Epithelial cell of esophagus (primary cell): ENCODE data around the gene PDE4A.

ENCODE experiments used
- DNase-seq: peaks from one replicate; pipeline ENCODE4 v3.0.0; 2010; ENCODE audit warnings: low read depth
- H3K4me3 ChIP-seq: 2 replicates; pipeline ENCODE4 v1.5.1; 2011; ENCODE audit warnings: mild to moderate bottlenecking, low read length, control low read depth
- CTCF ChIP-seq: IDR thresholded peaks from 2 replicates; pipeline ENCODE4 v1.5.1; 2011; ENCODE audit warnings: low read depth, mild to moderate bottlenecking, low read length, control low read depth, inconsistent platforms; ENCODE audit not compliant: insufficient read depth; ENCODE audit errors: missing control alignments

Gene PDE4A

DNA sequence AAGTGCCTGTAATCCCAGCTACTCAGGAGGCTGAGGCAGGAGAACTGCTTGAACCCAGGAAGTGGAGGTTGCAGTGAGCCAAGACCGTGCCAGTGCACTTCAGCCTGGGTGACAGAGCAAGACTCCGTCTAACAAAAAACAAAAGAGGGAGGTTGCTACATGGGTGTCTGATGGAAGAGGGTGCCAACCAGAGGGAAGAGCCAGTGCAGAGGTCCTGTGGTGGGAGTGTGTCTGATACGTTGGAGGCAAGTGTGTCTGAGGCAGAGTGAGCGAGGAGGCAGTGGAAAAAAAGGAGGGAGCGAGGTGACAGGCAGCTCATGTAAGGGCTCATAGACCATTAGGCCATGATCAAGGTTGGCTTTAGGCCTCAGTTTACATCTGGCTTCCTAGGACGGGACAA, 6.8 kb downstream of the PDE4A start:
- DNase-seq, result no peak
- no peak overlapping the region for H3K4me3 ChIP-seq
- no peak for TF ChIP-seq CTCF

DNA sequence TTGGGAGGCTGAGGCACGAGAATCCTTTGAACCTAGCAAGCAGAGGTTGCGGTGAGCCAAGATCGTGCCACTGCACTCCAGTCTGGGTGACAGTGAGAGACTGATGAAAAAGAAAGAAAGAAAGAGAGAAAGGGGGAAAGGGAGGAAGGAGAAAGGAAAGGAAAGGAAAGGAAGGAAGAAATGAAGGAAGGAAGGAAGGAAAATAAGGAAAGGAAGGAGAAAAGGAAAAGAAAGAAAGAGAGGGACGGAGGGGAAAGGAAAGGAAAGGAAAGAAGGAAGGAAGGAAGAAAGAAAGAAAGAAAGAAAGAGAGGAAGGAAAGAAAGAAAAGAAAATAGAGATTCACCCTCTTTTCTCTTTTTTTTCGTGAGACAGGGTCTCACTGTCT, 8.7 kb downstream of the PDE4A start:
- no peak for TF ChIP-seq CTCF
- no peak overlapping the region for H3K4me3 ChIP-seq

GRCh38 chr19:10430505-10431253, 10.3 kb downstream of the PDE4A start:
- no peak overlapping the region for H3K4me3 ChIP-seq
- TF ChIP-seq CTCF, result no peak
- DNase-seq, result no peak

More for the DNA sequence above, 8.7 kb downstream of the PDE4A start:
- DNase-seq, result no peak

DNA sequence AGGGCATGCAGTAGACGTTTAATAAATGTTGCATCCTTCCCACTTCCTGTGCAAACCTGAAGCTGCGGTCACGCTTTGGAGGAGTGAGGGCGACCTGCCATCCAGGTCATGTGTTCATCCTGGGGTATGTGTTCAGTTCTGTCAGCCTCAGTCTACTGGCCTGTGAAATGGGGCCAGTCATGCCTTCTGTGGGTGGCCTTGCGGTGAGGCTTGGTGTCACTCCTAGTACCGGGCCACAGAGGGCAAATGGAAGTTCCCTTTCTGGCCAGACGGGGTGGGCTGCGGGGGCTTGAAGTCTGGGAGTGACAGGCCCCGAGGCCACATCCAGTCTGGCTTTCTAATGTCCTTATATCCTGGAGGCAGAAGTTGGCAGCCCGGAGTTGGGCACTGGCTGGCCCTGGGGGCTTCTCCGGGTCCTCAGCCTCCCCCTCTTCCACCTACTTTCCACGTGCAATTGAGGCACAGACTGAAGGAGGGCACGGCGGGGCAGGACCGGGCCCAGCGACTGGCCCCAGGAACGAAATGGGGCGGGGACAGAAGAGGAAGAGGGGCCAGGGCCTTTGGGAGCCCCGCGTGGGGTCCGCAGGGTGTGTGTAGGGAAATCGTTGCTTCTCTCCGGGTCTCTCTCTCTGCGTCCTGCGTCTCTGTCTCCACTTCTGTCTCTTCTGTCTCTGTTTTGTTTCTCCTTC, 11.1 kb downstream of the PDE4A start:
- DNase-seq, result no peak
- H3K4me3 ChIP-seq, result no peak overlapping the region
- no peak for TF ChIP-seq CTCF

- no peak overlapping the region for H3K4me3 ChIP-seq
- no peak for TF ChIP-seq CTCF
- DNase-seq, result no peak
Measured at GRCh38 chr19:10431943-10432735, 11.8 kb downstream of the PDE4A start.

DNA sequence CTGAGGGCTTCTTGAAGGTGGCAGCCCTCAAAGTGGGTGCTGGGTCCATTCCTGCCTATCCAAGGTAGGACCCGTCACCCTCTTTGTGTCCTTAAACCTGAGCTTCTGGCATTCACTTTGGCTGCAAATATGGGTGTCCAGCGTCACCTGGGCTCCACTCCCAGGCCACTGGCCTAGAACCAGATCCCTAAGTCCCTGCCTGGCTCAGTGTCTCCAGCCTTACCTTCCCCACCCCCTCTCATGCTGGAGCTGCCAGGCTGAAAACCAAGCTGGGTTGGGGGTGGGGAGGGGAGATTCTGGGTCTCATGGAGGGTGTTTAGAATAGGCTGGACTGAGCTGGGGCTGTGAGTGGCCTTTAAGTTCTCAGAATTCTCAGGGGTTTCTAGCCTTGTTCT, 12.4 kb downstream of the PDE4A start:
- no peak for TF ChIP-seq CTCF
- no peak for DNase-seq
- H3K4me3 ChIP-seq, result no peak overlapping the region
